Nephron progenitor cell (in vitro differentiated cells): ENCODE data around the gene IPCEF1.

Source experiments
- DNase-seq: peaks from one replicate; pipeline ENCODE4 v3.0.0; 2021
- H3K27ac Mint-ChIP-seq: 2 replicates; pipeline ENCODE4 v1.8.0; 2021; ENCODE audit warnings: mild to moderate bottlenecking, moderate library complexity, mixed read lengths
- H3K27me3 Mint-ChIP-seq: 2 replicates; pipeline ENCODE4 v1.8.0; 2021; ENCODE audit warnings: mild to moderate bottlenecking, low read depth, mixed read lengths; ENCODE audit not compliant: poor library complexity
- H3K36me3 Mint-ChIP-seq: 2 replicates; pipeline ENCODE4 v1.8.0; 2021; ENCODE audit warnings: low read depth, mixed read lengths
- H3K4me1 Mint-ChIP-seq: 2 replicates; pipeline ENCODE4 v1.8.0; 2021; ENCODE audit warnings: mixed read lengths
- H3K4me3 Mint-ChIP-seq: 2 replicates; pipeline ENCODE4 v1.8.0; 2021; ENCODE audit warnings: mild to moderate bottlenecking, moderate library complexity, mixed read lengths
- H3K9me3 Mint-ChIP-seq: 2 replicates; pipeline ENCODE4 v1.8.0; 2021; ENCODE audit warnings: mild to moderate bottlenecking, moderate library complexity, mixed read lengths
- TF ChIP-seq, protein P1 (sequence below): fragments of 200-600 bp; sonication (generic); IDR thresholded peaks from 2 replicates; pipeline ENCODE4 v1.5.0; 2021; ENCODE audit warnings: antibody characterized with exemption

Gene IPCEF1

DNA sequence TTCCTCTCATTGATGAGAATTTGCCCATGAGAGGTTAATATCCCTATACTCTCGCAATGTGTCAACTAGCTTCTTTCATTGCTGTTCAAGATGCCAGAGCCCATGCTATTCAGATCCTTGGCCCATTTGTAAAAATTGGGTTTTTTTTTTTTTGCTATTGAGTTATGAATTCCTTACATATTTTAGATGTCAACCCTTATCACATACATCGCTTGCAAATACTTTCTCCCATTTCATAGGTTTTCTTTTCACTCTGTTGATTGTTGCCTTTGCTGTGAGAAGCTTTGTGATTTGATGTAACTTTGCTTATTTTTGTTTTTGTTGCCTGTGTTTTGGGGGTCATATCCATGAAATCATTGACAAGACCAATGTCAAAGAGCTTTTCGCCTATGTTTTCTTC, 32.2 kb upstream of the IPCEF1 start:
- TF ChIP-seq, protein P1, sequence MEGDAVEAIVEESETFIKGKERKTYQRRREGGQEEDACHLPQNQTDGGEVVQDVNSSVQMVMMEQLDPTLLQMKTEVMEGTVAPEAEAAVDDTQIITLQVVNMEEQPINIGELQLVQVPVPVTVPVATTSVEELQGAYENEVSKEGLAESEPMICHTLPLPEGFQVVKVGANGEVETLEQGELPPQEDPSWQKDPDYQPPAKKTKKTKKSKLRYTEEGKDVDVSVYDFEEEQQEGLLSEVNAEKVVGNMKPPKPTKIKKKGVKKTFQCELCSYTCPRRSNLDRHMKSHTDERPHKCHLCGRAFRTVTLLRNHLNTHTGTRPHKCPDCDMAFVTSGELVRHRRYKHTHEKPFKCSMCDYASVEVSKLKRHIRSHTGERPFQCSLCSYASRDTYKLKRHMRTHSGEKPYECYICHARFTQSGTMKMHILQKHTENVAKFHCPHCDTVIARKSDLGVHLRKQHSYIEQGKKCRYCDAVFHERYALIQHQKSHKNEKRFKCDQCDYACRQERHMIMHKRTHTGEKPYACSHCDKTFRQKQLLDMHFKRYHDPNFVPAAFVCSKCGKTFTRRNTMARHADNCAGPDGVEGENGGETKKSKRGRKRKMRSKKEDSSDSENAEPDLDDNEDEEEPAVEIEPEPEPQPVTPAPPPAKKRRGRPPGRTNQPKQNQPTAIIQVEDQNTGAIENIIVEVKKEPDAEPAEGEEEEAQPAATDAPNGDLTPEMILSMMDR, result no peak
- peaks cover 24% of the 10 kb centered on the region for H3K36me3 Mint-ChIP-seq

GRCh38 chr6:154386848-154387717, 30.5 kb upstream of the IPCEF1 start:
- no peaks in the 10 kb centered on the region for H3K4me1 Mint-ChIP-seq
- no peak for DNase-seq
- peaks cover 24% of the 10 kb centered on the region for H3K9me3 Mint-ChIP-seq
- H3K27ac Mint-ChIP-seq, result no peak overlapping the region
- H3K27me3 Mint-ChIP-seq, result peaks cover 3% of the 10 kb centered on the region
- TF ChIP-seq, protein P1, result no peak
- H3K4me3 Mint-ChIP-seq, result no peak overlapping the region
- peaks cover 24% of the 10 kb centered on the region for H3K36me3 Mint-ChIP-seq

More for the DNA sequence above, 32.2 kb upstream of the IPCEF1 start:
- Mint-ChIP-seq H3K4me1 (no peaks in the 10 kb centered on the region), H3K27me3 (peaks cover 3% of the 10 kb centered on the region), H3K4me3 (no peak overlapping the region), H3K27ac (no peak overlapping the region), H3K9me3 (peaks cover 24% of the 10 kb centered on the region)
- no peak for DNase-seq

DNA sequence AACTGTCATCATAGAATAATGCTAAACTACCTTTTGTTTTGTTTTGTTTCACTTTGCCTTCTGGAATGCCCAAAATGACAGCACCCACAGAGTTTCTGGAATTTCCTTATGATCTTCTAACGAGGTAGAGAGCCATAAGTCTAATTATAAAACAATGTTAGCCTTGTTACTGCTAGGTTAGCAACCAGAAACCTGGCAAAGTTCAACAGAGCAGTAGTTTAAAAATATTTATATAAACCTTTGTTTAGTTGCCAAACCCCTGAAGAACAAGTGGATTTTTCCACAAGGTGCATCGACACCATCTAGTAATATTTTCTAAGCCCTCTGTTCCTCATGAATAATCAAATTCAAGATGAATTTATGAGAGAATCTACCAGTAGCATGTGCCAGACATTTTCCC, 27.6 kb upstream of the IPCEF1 start:
- Mint-ChIP-seq H3K27ac (peak overlapping the region; percentile 36), H3K9me3 (peaks cover 8% of the 10 kb centered on the region), H3K4me3 (no peak overlapping the region), H3K36me3 (peaks cover 8% of the 10 kb centered on the region), H3K27me3 (peaks cover 3% of the 10 kb centered on the region), H3K4me1 (peaks cover 11% of the 10 kb centered on the region)
- TF ChIP-seq, protein P1, result no peak
- DNase-seq, result no peak

GRCh38 chr6:154383273-154383672, 26.7 kb upstream of the IPCEF1 start:
- H3K9me3 Mint-ChIP-seq, result no peaks in the 10 kb centered on the region
- no peak for DNase-seq
- no peaks in the 10 kb centered on the region for H3K36me3 Mint-ChIP-seq
- H3K4me3 Mint-ChIP-seq, result no peak overlapping the region
- H3K27me3 Mint-ChIP-seq, result peaks cover 3% of the 10 kb centered on the region
- H3K27ac Mint-ChIP-seq, result no peak overlapping the region
- peaks cover 15% of the 10 kb centered on the region for H3K4me1 Mint-ChIP-seq
- TF ChIP-seq, protein P1, result no peak

DNA sequence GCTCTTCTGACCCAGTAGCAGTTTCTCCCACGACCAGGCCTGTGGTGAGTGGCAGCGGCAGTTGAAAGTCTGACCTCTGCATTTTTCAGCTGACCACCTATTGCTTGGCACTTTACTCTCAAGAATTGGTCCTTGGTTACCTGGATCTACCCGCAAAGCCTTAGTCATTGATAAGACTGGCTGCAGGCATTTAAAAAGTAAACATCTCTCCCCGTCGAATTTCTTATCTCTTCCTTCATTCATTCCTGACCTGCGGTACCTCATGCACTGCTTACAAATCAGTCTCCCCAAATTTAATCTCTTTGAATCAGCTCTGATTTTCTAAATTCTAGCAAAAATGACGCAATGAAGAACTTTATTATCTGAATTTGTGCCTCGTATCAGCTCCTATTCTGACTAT, 26.1 kb upstream of the IPCEF1 start:
- peaks cover 3% of the 10 kb centered on the region for H3K27me3 Mint-ChIP-seq
- no peak overlapping the region for H3K4me3 Mint-ChIP-seq
- no peak for DNase-seq
- H3K4me1 Mint-ChIP-seq, result peaks cover 15% of the 10 kb centered on the region
- no peaks in the 10 kb centered on the region for H3K9me3 Mint-ChIP-seq
- no peak overlapping the region for H3K27ac Mint-ChIP-seq
- H3K36me3 Mint-ChIP-seq, result no peaks in the 10 kb centered on the region
- TF ChIP-seq, protein P1, result no peak

- Mint-ChIP-seq H3K4me3 (no peak overlapping the region), H3K4me1 (peaks cover 15% of the 10 kb centered on the region), H3K36me3 (no peaks in the 10 kb centered on the region), H3K27me3 (peaks cover under 1% of the 10 kb centered on the region), H3K27ac (peak overlapping the region; percentile 39), H3K9me3 (no peaks in the 10 kb centered on the region)
- TF ChIP-seq, protein P1, result no peak
- DNase-seq, result no peak
These were observed 24.9 kb upstream of the IPCEF1 start for GRCh38 chr6:154381548-154381947.
